K562 (cell line): Measurements from ENCODE around the gene CDH1. TPM values are rescaled to one million over a fixed set of nuclear protein-coding genes. Genes with fewer than 3 reads are reported as not detected.

Experiments
- ATAC-seq: fragments of 200-7000 bp; cut with Tn5 transposase; 3 replicates; pipeline ENCODE4 v1.9.1; 2020; ENCODE audit warnings: moderate library complexity
- BruUV-seq: library from RNA; stranded (reverse); fragments of 400-500 nt; replicated peaks from 2 replicates; lab custom pipeline; 2021; lab: Mats Ljungman, UMichigan
- CTCF ChIA-PET: fragments of 300-600 bp; formaldehyde crosslinking; extraction: SDS; loops from one replicate; lab custom pipeline; 2021; ENCODE audit warnings: low intra/inter-chr PET ratio; lab: Yijun Ruan, JAX
- POLR2A ChIA-PET: fragments of 300-600, 350-650 bp; sonication (Branson Sonifier 250); formaldehyde crosslinking; extraction: SDS; loops from one replicate; lab custom pipeline; 2021; ENCODE audit warnings: antibody characterized with exemption, inconsistent platforms; lab: Yijun Ruan, JAX
- DNase-seq, 4 experiments: peaks; one replicate each; pipeline versions ENCODE4 v3.0.0 to v3.0.0-alpha.2; 2011 to 2018; ENCODE audit warnings: low spot score in 3 of 4, mixed read lengths in 3 of 4; ENCODE audit errors: extremely low read depth in 1 of 4
- FAIRE-seq: peaks from 2 replicates; lab custom pipeline; 2011; peaks lifted over from hg19 to GRCh38; lab: Jason Lieb, UNC
- H2AFZ ChIP-seq: 2 replicates; pipeline ENCODE4 v1.6.0; 2011; ENCODE audit warnings: low read depth, low read length, control low read depth, inconsistent platforms
- H3K27ac ChIP-seq: fragments of 200-600 bp; 3 replicates; pipeline ENCODE4 v1.8.0; 2011; ENCODE audit warnings: low read depth, mild to moderate bottlenecking, control low read depth, inconsistent platforms, low read length, moderate library complexity, mixed read lengths; ENCODE audit errors: extremely low read depth
- H3K27me3 ChIP-seq, 2 experiments: fragments of 300-600 bp in 1 of 2; 2 replicates in 1 of 2; 3 replicates in 1 of 2; pipeline versions ENCODE4 v1.6.0 to v1.8.0; 2011; ENCODE audit warnings: inconsistent platforms in 2 of 2, low read length in 2 of 2, mild to moderate bottlenecking in 1 of 2, mixed read lengths in 1 of 2, moderate library complexity in 1 of 2; ENCODE audit not compliant: control insufficient read depth in 2 of 2, insufficient read depth in 2 of 2
- H3K36me3 ChIP-seq: fragments of 300-600 bp; 3 replicates; pipeline ENCODE4 v1.8.0; 2011; ENCODE audit warnings: mild to moderate bottlenecking, low read length, inconsistent platforms; ENCODE audit not compliant: control insufficient read depth, insufficient read depth
- H3K4me1 ChIP-seq, 2 experiments: fragments of 200-600 bp in 1 of 2; replicated peaks in 1 of 2; 2 replicates in 1 of 2; 3 replicates in 1 of 2; pipeline versions ENCODE4 v1.5.1 to v1.8.0; 2011; ENCODE audit warnings: inconsistent platforms in 2 of 2, low read length in 2 of 2, mild to moderate bottlenecking in 1 of 2, mixed read lengths in 1 of 2, moderate library complexity in 1 of 2; ENCODE audit not compliant: control insufficient read depth in 2 of 2, insufficient read depth in 2 of 2
- H3K4me2 ChIP-seq: 2 replicates; pipeline ENCODE4 v1.6.1; 2011; ENCODE audit warnings: low read length, control low read depth, inconsistent platforms, mixed read lengths; ENCODE audit not compliant: insufficient read depth
- H3K4me3 ChIP-seq: fragments of 200-600 bp; sonication (generic), shearing (Covaris generic); 2 replicates; pipeline ENCODE4 v1.5.1; 2016; ENCODE audit warnings: control low read depth, inconsistent platforms
- H3K79me2 ChIP-seq: fragments of 200-600 bp; 3 replicates; pipeline ENCODE4 v1.8.0; 2011; ENCODE audit warnings: low read length, inconsistent platforms; ENCODE audit not compliant: control insufficient read depth, insufficient read depth
- H3K9ac ChIP-seq, 2 experiments: 2 replicates each; pipeline versions ENCODE4 v1.6.0 to v1.6.1; 2011; ENCODE audit warnings: low read depth in 2 of 2, low read length in 2 of 2, control low read depth in 1 of 2, inconsistent platforms in 1 of 2, mild to moderate bottlenecking in 1 of 2, mixed read lengths in 1 of 2; ENCODE audit not compliant: insufficient read depth in 1 of 2
- H3K9me1 ChIP-seq: one replicate; pipeline ENCODE4 v1.6.0; 2011; ENCODE audit warnings: inconsistent platforms, mild to moderate bottlenecking, low read length, moderate library complexity; ENCODE audit not compliant: control insufficient read depth, insufficient read depth
- H3K9me3 ChIP-seq: replicated peaks from 2 replicates; pipeline ENCODE4 v1.5.1; 2011; ENCODE audit warnings: low read depth, low read length, inconsistent platforms; ENCODE audit not compliant: control insufficient read depth, insufficient read depth
- H4K20me1 ChIP-seq: replicated peaks from 2 replicates; pipeline ENCODE4 v1.6.1; 2011; ENCODE audit warnings: low read length, inconsistent platforms, mixed read lengths; ENCODE audit not compliant: control insufficient read depth, insufficient read depth
- EP300 ChIP-seq: IDR thresholded peaks from 2 replicates; pipeline ENCODE4 v1.6.1; 2012; ENCODE audit warnings: low read length, improper control_type of control experiment
- ETV6 ChIP-seq, 3 experiments: fragments of 150-350 bp in 1 of 3; sonication (generic) in 1 of 3; formaldehyde crosslinking in 1 of 3; IDR thresholded peaks; 2 replicates each; pipeline versions ENCODE4 v1.6.1 to v1.8.0; 2014 to 2022; ENCODE audit warnings: borderline replicate concordance in 2 of 3, low read depth in 2 of 3, antibody characterized with exemption in 1 of 3, low read length in 1 of 3, mild to moderate bottlenecking in 1 of 3, missing genetic modification reagents in 1 of 3
- HNRNPH1 ChIP-seq: fragments of 200-400 bp; formaldehyde crosslinking; optimal IDR thresholded peaks from 2 replicates; pipeline ENCODE3; 2017; ENCODE audit warnings: low read depth, mild to moderate bottlenecking, low read length, moderate library complexity
- L3MBTL2 ChIP-seq: fragments of 450-650 bp; IDR thresholded peaks from 2 replicates; pipeline ENCODE4 v1.6.1; 2016; ENCODE audit warnings: mild to moderate bottlenecking, moderate library complexity
- MAZ ChIP-seq, 2 experiments: fragments of 450-650 bp in 1 of 2; sonication (generic) in 1 of 2; formaldehyde crosslinking; IDR thresholded peaks in 1 of 2; conservative IDR thresholded peaks in 1 of 2; 2 replicates each; pipeline versions ENCODE4 v1.4.0 to v1.5.0; 2020; ENCODE audit warnings: mild to moderate bottlenecking in 1 of 2, missing genetic modification reagents in 1 of 2
- NCOA1 ChIP-seq: fragments of 450-650 bp; IDR thresholded peaks from 2 replicates; pipeline ENCODE4 v1.6.1; 2016; ENCODE audit warnings: low read depth
- NR4A1 ChIP-seq, 2 experiments: fragments of 250-450 bp in 1 of 2; fragments of 450-650 bp in 1 of 2; sonication (Bioruptor Pico) in 1 of 2; IDR thresholded peaks; 2 replicates each; pipeline versions ENCODE4 v1.4.0 to v1.6.1; 2016 to 2020; ENCODE audit warnings: mild to moderate bottlenecking in 2 of 2, missing compliant biosample characterization in 1 of 2, missing genetic modification characterization in 1 of 2, moderate library complexity in 1 of 2
- PHTF2 ChIP-seq: fragments of 250-450 bp; sonication (Bioruptor Pico); IDR thresholded peaks from 2 replicates; pipeline ENCODE4 v1.5.0; 2021; ENCODE audit warnings: mild to moderate bottlenecking
- SMAD3 ChIP-seq: fragments of 450-650 bp; formaldehyde crosslinking; conservative IDR thresholded peaks from 2 replicates; pipeline ENCODE4 v1.4.0; 2020; ENCODE audit warnings: mild to moderate bottlenecking
- XRCC4 ChIP-seq: IDR thresholded peaks from one replicate; pipeline ENCODE4 v1.6.1; 2011; ENCODE audit not compliant: insufficient read depth, insufficient read length; ENCODE audit errors: extremely low read depth
- ZNF324 ChIP-seq: fragments of 250-450 bp; sonication (Bioruptor Pico); IDR thresholded peaks from 2 replicates; pipeline ENCODE4 v1.4.0; 2020; ENCODE audit warnings: mild to moderate bottlenecking
- ZNF780A ChIP-seq: fragments of 250-450 bp; sonication (Bioruptor Pico); IDR thresholded peaks from 2 replicates; pipeline ENCODE4 v1.5.0; 2021; ENCODE audit warnings: mild to moderate bottlenecking
- WGBS: fragments of 100-300 bp; shearing (Covaris generic); methylation state at CpG from one replicate; pipeline ENCODE4 v1.1.6; 2016; ENCODE audit warnings: low coverage, mixed read lengths; ENCODE audit not compliant: insufficient coverage; ENCODE audit errors: missing lambda C conversion rate; 5-methylcytosine and 5-hydroxymethylcytosine counted together
- in situ Hi-C: fragments of 300-500 bp; cut with MboI; formaldehyde crosslinking; loops from 4 replicates; pipeline ENCODE4 v1.15.0; 2018; ENCODE audit warnings: inconsistent platforms, mixed read lengths
- intact Hi-C: fragments of 100-400 bp; cut with micrococcal nuclease; formaldehyde crosslinking; loops from 2 replicates; pipeline ENCODE4 v1.14.2; 2022
- polyA plus RNA-seq, 8 experiments: library from polyadenylated mRNA; depleted of rRNA in 4 of 8; stranded (reverse) in 5 of 8; unstranded in 3 of 8; fragments of >200 nt; fragmentation: Nextera tagmentation in 2 of 8; fragmentation: Illumina TruSeq in 1 of 8; extraction: Ambion mirVana in 2 of 8; extraction: Trizol in 1 of 8; gene quantifications; 2 replicates each; pipeline versions ENCODE4 v1.2.1 to v1.2.3, GENCODE V29; 2011 to 2014; ENCODE audit warnings: inconsistent platforms in 1 of 8, missing spikeins in 1 of 8
- total RNA-seq, 7 experiments: library from RNA; depleted of rRNA in 6 of 7; stranded (reverse); fragments of >200 nt in 6 of 7; fragmentation: Illumina TruSeq in 2 of 7; extraction: Trizol in 2 of 7; gene quantifications; 2 replicates each; pipeline versions ENCODE4 v1.2.1 to v1.2.3, GENCODE V29; 2011 to 2021; ENCODE audit warnings: low replicate concordance in 1 of 7
- TF ChIP-seq, protein P1 (sequence below), 2 experiments: fragments of 450-650 bp in 1 of 2; sonication (generic) in 1 of 2; formaldehyde crosslinking in 1 of 2; IDR thresholded peaks in 1 of 2; conservative IDR thresholded peaks in 1 of 2; 2 replicates each; pipeline versions ENCODE4 v1.6.1 to v1.8.1; 2016 to 2023; ENCODE audit warnings: mild to moderate bottlenecking in 2 of 2, moderate library complexity in 2 of 2, inconsistent platforms in 1 of 2, missing genetic modification reagents in 1 of 2

Gene CDH1
- total and polyA plus RNA-seq, 9 of the 15 experiments (the other 6 are each of a cell fraction or from before 2014, with no cell fraction given): 0.01 to 0.69 TPM; not detected in 7

DNA sequence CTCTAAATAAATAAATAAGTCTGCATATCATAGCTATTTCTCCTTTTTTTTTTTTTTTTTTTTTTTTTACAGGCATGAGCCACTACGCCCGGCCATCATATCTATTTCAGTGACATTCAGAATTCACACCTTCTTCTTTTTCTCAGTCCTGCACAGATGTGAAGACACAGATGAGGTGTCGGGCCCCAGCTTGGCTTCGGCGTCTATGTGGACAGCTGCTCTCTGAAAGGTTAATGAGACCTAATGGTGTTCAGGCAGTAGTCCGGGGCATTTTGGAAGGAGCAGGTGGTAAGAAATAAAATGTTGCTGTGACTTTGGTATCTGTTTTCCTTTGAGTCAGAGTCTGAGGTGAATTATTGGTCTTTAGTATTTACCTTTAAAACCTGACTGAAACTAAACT, 129.8 kb downstream of the CDH1 start:
- H3K4me2 ChIP-seq: no peak overlapping the region
- TF ChIP-seq, protein P1, sequence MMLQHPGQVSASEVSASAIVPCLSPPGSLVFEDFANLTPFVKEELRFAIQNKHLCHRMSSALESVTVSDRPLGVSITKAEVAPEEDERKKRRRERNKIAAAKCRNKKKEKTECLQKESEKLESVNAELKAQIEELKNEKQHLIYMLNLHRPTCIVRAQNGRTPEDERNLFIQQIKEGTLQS (IDR thresholded peaks at IDR 0.05): no peak
- TF ChIP-seq, protein P1 (CRISPR knock-in tag; conservative IDR thresholded peaks at IDR 0.05): no peak
- TF ChIP-seq SMAD3 (CRISPR knock-in tag) (no peak), XRCC4 (no peak), NR4A1 (CRISPR knock-in tag; IDR thresholded peaks at IDR 0.05) (no peak), NR4A1 (tag; IDR thresholded peaks at IDR 0.05) (no peak), NCOA1 (no peak), PHTF2 (CRISPR knock-in tag) (no peak), ETV6 (IDR thresholded peaks at IDR 0.05; ENCODE audit: borderline replicate concordance in 1 of 2, low read depth in 2 of 2, low read length in 1 of 2) (no peak), ETV6 (CRISPR knock-in tag; IDR thresholded peaks at IDR 0.05; ENCODE audit: borderline replicate concordance) (no peak), MAZ (CRISPR knock-in tag; conservative IDR thresholded peaks at IDR 0.05 in 1 of 2, IDR thresholded peaks at IDR 0.05 in 1 of 2) (no peak), ZNF324 (no peak), HNRNPH1 (no peak), L3MBTL2 (no peak), EP300 (no peak), ZNF780A (no peak)
- TF ChIP-seq, all 486 proteins: peak for 0
- BruUV-seq: no TSS peak
- H3K9me1 ChIP-seq: no peaks in the 10 kb centered on the region
- H3K4me3 ChIP-seq: no peak overlapping the region
- H3K36me3 ChIP-seq: peaks cover 12% of the 10 kb centered on the region; the same call in 2 of the 3 replicates
- no peaks in the 10 kb centered on the region for H3K27me3 ChIP-seq
- ATAC-seq (no peak), FAIRE-seq (no peak), DNase-seq (no peak)
- no peak overlapping the region for H3K27ac ChIP-seq
- H3K9me3 ChIP-seq: no peaks in the 10 kb centered on the region
- no peak overlapping the region for H2AFZ ChIP-seq
- intact Hi-C loops (no loop called here), in situ Hi-C loops (no loop called here)
- H3K79me2 ChIP-seq: no peaks in the 10 kb centered on the region
- peaks cover 0 to 2% of the 10 kb centered on the region in 2 experiments; a peak in 1 of 5 replicates for H3K4me1 ChIP-seq
- WGBS: 93% methylated on average over 4 of the region's 6 CpGs
- ChIA-PET POLR2A (no interaction called here), CTCF (no interaction called here)
- no peaks in the 10 kb centered on the region for H4K20me1 ChIP-seq
- H3K9ac ChIP-seq: no peak overlapping the region
